Subcutaneous adipose tissue (tissue), 4 donors: Measurements from ENCODE around the gene ZNF600. TPM values are rescaled to one million over a fixed set of nuclear protein-coding genes. Genes with fewer than 3 reads are reported as not detected.

ENCODE experiments used
- CTCF ChIP-seq: fragments of 450-650 bp; IDR thresholded peaks from one replicate; pipeline ENCODE4 v1.5.1; 2016; ENCODE audit warnings: low read depth, mild to moderate bottlenecking, control low read depth, antibody characterized with exemption, moderate library complexity
- total RNA-seq, 4 donors: library from RNA; depleted of rRNA; stranded (reverse); fragments of >200 nt; gene quantifications; one replicate each; pipeline ENCODE4 v1.1.0, GENCODE V29; 2016

The ZNF600 gene
- total RNA-seq, 4 donors from 2014 or later = 8.5 to 10.6 (median 10.3) TPM

GRCh38 chr19:52739576-52739975, 47.0 kb downstream of the ZNF600 start:
- no peak for TF ChIP-seq CTCF

GRCh38 chr19:52735734-52736133, 50.9 kb downstream of the ZNF600 start:
- no peak for TF ChIP-seq CTCF

- no peak for TF ChIP-seq CTCF
These were observed 51.5 kb downstream of the ZNF600 start, which contains the start of gene ZNF611 for GRCh38 chr19:52734893-52735661. TSS of gene ZNF611 (minus strand) at chr19:52735044. CDS start at chr19:52715894, 19,150 bp downstream.

- TF ChIP-seq CTCF = no peak
These were observed 52.2 kb downstream of the ZNF600 start for GRCh38 chr19:52734331-52734892.

GRCh38 chr19:52725528-52725961, 61.0 kb downstream of the ZNF600 start:
- TF ChIP-seq CTCF = no peak

GRCh38 chr19:52724701-52725514, 61.7 kb downstream of the ZNF600 start:
- no peak for TF ChIP-seq CTCF
